Right atrium auricular region (tissue), 2 donors: ENCODE data around the gene PCYOX1L. TPM values are rescaled to one million over a fixed set of nuclear protein-coding genes. Genes with fewer than 3 reads are reported as not detected.

Experiments used
- DNase-seq: peaks from one replicate; pipeline ENCODE4 v3.0.0-alpha.2; 2019; ENCODE audit warnings: low spot score
- H3K27ac ChIP-seq, 2 donors: fragments of 200-600 bp; sonication (generic); 1 replicate in 1 of 2; 2 replicates in 1 of 2; pipeline ENCODE4 v1.5.1; 2016 to 2019
- H3K27me3 ChIP-seq, 2 donors: fragments of 200-600 bp; sonication (generic); one replicate each; pipeline versions ENCODE4 v1.5.1 to v1.6.0; 2017 to 2019
- H3K36me3 ChIP-seq: fragments of 200-600 bp; sonication (generic); one replicate; pipeline ENCODE4 v1.5.1; 2016
- H3K4me1 ChIP-seq, 2 donors: fragments of 200-600 bp; sonication (generic); one replicate each; pipeline versions ENCODE4 v1.5.1 to v1.6.0; 2017 to 2019
- H3K4me3 ChIP-seq, 2 donors: fragments of 200-600 bp; sonication (generic); 1 replicate in 1 of 2; 2 replicates in 1 of 2; pipeline ENCODE4 v1.5.1; 2017 to 2019; ENCODE audit warnings: mild to moderate bottlenecking in 1 of 2, moderate library complexity in 1 of 2
- H3K9me3 ChIP-seq, 2 donors: fragments of 200-600 bp; sonication (generic); one replicate each; pipeline ENCODE4 v1.5.1; 2019
- total RNA-seq, 2 donors: library from RNA; depleted of rRNA; stranded (reverse); fragments of >200 nt; gene quantifications; one replicate each; pipeline ENCODE4 v1.1.0, GENCODE V29; 2016
- TF ChIP-seq, protein P1 (sequence below), 2 donors: fragments of 200-600 bp; sonication (generic); IDR thresholded peaks; one replicate each; pipeline ENCODE4 v1.5.1; 2019; ENCODE audit warnings: antibody characterized with exemption in 2 of 2

Gene PCYOX1L
- total RNA-seq, 2 donors from 2014 or later: 4.0 to 5.6 TPM

DNA sequence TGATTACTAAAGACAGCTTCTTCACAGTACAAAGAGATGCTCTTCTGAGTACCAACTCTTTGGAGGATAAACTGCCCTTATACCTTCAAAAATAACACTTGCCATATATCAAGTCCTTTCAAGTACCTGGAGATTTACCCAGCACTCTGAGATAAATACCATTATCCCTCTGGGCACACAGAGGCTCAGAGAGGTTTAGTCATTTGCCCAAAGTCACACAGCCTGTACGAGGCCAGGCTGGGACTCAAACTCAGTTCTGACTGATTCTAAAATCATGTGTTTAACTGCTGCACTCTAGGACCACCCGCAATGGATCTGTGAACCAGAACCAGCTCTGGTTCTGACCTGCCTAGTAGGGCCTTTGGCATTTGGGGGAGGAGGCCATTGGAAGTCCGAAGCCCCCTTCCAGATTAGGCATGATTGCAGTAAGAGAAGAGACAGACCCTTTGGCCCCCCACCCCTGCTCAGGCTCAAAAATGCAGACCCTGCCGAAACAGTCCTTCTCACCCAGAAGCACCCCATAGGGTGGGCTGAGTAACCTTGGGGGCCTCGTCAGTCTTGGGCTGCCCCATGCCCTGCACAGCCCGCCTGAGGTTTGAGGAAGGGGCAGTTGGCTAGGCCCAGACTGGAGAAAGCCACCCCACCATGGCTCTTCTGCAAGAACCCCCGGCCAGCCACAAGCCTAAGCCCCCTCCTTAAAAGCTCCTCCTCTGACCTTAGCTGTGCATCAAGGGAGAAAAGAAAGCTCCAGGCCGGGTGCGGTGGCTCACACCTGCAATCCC, 54.1 kb downstream of the PCYOX1L start:
- DNase-seq: no peak
- Histone ChIP-seq H3K9me3 (no peaks in the 10 kb centered on the region), H3K27ac (peak overlapping the region; percentile 90 to 97), H3K27me3 (no peaks in the 10 kb centered on the region), H3K4me3 (peak overlapping the region; percentile 40 to 50), H3K4me1 (peaks cover 1 to 54% of the 10 kb centered on the region in 2 donors), H3K36me3 (peaks cover 5% of the 10 kb centered on the region)
- TF ChIP-seq, protein P1, sequence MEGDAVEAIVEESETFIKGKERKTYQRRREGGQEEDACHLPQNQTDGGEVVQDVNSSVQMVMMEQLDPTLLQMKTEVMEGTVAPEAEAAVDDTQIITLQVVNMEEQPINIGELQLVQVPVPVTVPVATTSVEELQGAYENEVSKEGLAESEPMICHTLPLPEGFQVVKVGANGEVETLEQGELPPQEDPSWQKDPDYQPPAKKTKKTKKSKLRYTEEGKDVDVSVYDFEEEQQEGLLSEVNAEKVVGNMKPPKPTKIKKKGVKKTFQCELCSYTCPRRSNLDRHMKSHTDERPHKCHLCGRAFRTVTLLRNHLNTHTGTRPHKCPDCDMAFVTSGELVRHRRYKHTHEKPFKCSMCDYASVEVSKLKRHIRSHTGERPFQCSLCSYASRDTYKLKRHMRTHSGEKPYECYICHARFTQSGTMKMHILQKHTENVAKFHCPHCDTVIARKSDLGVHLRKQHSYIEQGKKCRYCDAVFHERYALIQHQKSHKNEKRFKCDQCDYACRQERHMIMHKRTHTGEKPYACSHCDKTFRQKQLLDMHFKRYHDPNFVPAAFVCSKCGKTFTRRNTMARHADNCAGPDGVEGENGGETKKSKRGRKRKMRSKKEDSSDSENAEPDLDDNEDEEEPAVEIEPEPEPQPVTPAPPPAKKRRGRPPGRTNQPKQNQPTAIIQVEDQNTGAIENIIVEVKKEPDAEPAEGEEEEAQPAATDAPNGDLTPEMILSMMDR (IDR thresholded peaks at IDR 0.05): no peak

DNA sequence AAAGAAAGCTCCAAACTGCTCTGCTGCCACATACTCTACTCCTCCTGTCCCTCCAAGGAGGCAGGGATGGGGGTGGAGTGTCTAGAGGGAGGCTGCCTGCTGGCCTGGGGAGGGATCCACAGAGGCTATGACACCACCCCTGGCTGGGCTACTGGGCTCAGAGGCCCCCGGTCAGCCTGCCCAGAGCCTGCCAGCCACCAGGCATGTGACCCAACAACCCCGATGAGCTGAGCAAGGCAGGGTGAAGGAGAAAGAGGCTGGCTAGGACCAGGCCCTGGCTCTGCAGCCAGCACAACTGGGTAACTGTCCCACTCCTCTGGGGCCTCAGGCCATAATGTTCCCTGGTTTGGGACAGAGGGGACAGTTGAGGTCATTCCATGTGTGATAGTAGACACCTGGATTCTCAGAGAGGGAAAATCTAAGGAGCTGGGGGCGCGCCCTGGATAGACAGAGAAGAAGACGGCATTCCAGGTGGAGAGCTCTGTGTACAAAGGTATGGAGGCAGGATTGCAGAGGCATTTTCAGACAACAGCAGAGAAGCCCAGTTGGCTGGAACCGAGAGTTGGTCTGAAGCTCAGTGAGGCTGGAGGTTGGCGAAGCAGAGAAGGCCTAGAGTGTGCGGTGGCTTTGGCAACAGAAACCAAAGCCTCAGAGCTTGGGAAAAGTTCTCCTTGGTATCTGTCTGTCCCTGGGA, 55.1 kb downstream of the PCYOX1L start:
- Histone ChIP-seq H3K36me3 (peaks cover 5% of the 10 kb centered on the region), H3K9me3 (no peaks in the 10 kb centered on the region), H3K4me1 (peaks cover 0 to 64% of the 10 kb centered on the region in 2 donors), H3K27ac (peak overlapping the region; percentile 90 to 97), H3K4me3 (peak overlapping the region; percentile 3 to 50), H3K27me3 (no peaks in the 10 kb centered on the region)
- DNase-seq: no peak
- TF ChIP-seq, protein P1 (IDR thresholded peaks at IDR 0.05): no peak

DNA sequence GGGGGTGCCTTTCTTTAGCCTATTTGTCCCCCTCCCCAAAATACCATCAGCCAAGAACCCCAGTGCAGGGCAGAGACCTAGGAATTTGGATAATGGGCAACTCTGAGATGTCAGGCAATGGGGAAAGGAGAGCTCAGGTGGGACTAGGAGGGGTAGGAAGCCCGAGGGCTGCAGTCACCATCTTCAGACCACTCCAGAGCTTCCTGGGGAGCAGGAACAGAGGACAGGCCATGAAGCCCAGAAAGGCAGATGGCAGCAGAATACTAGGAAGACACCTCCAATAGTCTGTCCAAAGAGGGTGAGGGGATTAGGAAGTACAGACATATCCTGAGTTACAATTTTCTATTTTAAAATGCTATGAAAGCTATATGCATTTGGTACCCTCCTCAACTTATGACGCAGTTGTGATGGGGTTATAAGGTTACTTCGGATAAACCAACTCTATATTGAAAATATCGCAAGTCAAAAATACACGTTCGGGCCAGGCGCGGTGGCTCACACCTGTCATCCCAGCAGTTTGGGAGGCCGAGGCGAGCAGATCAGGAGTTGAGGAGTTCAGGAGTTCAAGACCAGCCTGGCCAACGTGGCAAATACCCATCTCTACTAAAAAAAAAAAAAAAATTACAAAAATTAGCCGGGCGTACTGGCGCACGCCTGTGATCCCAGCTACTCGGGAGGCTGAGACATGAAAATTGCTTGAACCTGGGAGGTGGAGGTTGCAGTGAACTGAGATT, 55.8 kb downstream of the PCYOX1L start:
- TF ChIP-seq, protein P1 (IDR thresholded peaks at IDR 0.05): no peak
- Histone ChIP-seq H3K4me3 (peak overlapping the region in 1 of 2 donors; percentile 50), H3K27ac (peak overlapping the region; percentile 90 to 97), H3K27me3 (no peaks in the 10 kb centered on the region), H3K36me3 (no peaks in the 10 kb centered on the region), H3K9me3 (no peaks in the 10 kb centered on the region), H3K4me1 (peaks cover 0 to 71% of the 10 kb centered on the region in 2 donors)
- DNase-seq: no peak

DNA sequence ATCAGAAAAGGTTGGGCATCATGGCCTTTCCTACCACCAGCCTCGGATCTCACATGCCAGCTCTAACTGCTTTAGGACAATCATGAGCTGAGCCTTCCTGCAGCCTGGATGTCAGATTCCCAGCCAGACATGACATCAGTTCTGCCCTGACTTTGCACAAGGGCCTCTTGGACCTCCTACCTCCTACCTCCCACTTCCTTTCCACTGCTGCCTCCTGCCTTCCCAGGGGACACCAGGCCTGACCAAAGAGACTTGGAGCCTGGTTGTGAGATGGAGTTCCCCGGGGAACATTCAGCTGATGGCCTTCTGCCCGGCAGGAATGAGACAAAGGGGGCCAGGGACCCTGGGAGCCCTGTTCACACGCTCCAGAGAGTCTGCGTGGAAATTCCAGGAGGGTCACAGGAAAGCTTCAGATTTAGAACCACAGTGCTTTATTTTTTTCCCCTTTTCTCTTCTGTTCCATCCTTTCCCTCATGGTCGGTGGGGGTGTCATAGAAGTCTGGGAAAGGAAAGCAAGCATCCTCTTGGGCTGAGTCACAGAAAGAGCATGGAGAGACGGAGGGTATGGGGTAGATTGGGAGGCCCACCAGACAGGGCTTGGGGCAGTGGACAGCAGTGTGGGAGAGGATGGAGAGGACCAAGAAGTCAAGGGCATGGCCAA, 56.7 kb downstream of the PCYOX1L start:
- Histone ChIP-seq H3K27ac (peak overlapping the region; percentile 90 to 97), H3K36me3 (no peaks in the 10 kb centered on the region), H3K9me3 (no peaks in the 10 kb centered on the region), H3K4me3 (peak overlapping the region in 1 of 2 donors; percentile 9), H3K4me1 (peaks cover 0 to 80% of the 10 kb centered on the region in 2 donors), H3K27me3 (no peaks in the 10 kb centered on the region)
- TF ChIP-seq, protein P1 (IDR thresholded peaks at IDR 0.05): peak in 1 of 2 donors; percentile 17
- no peak for DNase-seq
